Frontal cortex (tissue), 4 donors: ENCODE data around the gene ITGAD. TPM values are rescaled to one million over a fixed set of nuclear protein-coding genes. Genes with fewer than 3 reads are reported as not detected.

Experiments
- DNase-seq, 2 donors: peaks; one replicate each; pipeline ENCODE4 v3.0.0; 2012; ENCODE audit warnings: low spot score in 2 of 2
- FAIRE-seq: peaks from 2 replicates; lab custom pipeline; 2012; peaks lifted over from hg19 to GRCh38; lab: Jason Lieb, UNC
- total RNA-seq: library from RNA; depleted of rRNA; stranded (reverse); fragments of >200 nt; gene quantifications from one replicate; pipeline ENCODE4 v1.2.3, GENCODE V29; 2014
- donor health status: control.
- donor health status: control.
- donor health status: control.

Gene ITGAD
- not detected for total RNA-seq

- no peak for FAIRE-seq
Observed at GRCh38 chr16:31393056-31393455, at the start of gene ITGAD. Gene ITGAD (plus strand): TSS chr16:31393335. CDS start chr16:31393361, 26 bp downstream.

GRCh38 chr16:31344712-31345111 lies 48.4 kb upstream of the ITGAD start:
- no peak for DNase-seq
- no peak for FAIRE-seq

More at GRCh38 chr16:31393056-31393455, at the start of gene ITGAD:
- DNase-seq = no peak

GRCh38 chr16:31347445-31347844 lies 45.7 kb upstream of the ITGAD start:
- DNase-seq (no peak), FAIRE-seq (no peak)

DNA sequence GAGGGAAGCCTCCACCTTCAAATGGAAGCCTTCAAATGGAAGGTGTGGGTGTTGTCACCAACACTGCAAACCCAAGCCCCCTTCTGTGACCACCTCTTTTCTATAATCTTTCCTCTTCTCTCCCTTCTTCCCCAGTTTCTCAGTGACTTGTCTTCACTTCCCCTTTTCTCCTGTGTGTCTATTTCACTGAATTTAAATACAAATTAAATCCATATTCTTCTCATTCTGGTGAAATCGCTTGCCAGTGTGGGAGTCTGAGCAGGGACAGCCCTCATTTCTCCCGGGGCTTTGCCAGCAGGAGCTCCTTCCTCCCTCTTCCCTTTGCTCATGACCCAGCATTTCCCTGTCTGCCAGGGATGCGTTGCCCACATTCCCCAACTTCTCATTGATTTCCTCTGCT lies 44.6 kb upstream of the ITGAD start:
- FAIRE-seq = no peak
- DNase-seq = no peak

DNA sequence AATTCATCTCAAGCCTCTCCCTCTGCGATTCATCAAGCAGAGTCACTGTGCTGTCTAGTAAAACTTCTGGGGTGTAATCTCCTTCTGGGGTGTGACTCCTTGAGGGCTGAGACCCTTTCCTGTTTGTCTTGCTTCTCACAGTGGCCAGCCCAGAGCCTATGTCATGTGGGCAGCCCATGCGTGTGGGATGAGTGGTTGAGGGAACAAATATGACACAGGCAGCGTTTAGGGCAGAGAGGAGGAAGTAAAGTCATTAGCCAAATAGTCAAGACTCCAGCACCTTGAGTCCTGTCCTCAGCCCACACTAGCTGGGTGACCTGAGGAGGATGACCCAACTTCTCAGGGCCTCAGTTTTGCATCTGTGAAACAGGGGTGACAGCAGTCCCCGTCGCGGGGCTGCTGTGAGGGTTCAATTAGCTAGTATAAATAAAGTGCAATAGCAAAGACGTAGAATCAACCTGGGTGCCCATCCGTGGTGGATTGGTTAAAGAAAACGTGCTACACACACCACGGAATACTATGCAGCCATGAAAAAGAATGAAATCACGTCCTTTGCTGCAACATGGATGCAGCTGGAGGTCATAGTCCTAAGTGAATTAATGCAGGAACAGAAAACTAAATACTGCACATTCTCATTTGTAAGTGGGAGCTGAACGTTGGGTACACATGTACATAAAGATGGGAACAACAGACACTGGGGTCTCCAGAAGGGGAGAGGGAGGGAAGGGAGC lies 42.7 kb upstream of the ITGAD start:
- no peak for DNase-seq
- FAIRE-seq = no peak

DNA sequence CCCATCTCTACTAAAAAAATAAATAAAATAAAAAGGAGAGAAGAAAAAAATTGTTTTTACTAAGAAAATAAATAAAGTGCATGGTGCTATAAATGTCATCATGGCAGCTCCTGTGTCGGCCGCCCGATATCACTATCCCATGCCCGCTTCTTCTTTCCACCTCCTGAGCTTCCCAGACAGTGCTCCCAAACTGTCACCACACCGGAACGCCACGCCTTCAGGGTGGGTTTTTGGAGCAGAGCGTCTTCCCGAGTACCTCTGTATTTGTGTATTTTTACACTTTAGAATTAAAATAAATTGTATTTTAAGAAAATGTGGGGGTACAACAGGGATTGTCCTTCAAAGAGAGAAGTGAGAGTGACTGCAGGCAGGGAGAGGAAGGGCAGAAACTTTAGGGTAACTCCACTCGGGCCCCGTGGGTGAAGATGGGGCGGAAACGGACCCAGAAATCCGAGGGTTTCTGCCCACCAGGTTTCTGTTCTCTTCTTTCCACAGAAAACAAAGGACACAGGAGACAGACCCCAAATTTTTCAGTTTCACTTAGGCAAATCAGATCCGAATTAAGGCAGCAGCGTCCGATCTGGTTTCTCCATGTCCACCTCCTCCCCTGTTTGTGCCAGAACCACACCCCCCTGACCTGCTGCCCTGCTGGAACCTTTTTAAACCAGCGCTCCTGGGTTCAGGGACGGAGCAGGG lies 41.7 kb upstream of the ITGAD start:
- no peak for FAIRE-seq
- no peak for DNase-seq

GRCh38 chr16:31351942-31352325 lies 41.2 kb upstream of the ITGAD start:
- FAIRE-seq = no peak
- no peak for DNase-seq

DNA sequence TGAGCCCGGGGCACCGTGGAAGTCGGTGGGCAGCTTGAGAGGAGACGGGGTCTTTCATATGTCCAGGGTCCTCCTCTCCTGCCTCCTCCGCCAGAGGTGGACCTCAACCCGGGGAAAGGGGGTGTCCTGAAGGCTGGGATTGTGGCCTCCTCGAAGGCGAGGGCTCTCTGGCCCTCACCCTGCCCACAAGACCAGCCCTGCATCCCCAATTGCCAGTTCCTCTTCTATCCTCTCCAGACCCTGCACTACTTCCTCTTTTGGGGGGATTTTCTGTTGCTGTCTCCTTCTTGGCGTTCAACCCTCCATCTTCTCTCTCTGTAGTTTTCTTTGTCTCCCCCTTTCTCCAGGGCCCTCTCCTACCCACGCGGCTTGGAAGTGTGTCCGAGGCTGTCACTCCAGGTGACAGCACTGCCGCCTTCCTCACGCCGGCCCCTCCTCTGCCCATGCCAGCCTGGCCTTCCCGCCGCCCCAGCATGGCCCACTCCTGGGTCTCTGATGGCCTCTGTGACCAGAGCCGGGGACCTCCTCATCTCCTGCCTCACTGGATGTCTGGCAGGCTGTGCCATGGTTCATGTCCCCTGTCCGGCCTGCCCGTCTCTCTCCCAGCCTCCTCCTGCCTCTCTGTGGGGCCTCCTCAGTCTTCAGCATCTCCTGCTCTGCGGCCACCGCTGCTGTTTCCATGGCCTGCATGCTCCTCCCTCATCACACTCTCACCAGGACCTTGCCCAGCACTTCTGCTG lies 40.6 kb upstream of the ITGAD start:
- FAIRE-seq = no peak
- DNase-seq = no peak

DNA sequence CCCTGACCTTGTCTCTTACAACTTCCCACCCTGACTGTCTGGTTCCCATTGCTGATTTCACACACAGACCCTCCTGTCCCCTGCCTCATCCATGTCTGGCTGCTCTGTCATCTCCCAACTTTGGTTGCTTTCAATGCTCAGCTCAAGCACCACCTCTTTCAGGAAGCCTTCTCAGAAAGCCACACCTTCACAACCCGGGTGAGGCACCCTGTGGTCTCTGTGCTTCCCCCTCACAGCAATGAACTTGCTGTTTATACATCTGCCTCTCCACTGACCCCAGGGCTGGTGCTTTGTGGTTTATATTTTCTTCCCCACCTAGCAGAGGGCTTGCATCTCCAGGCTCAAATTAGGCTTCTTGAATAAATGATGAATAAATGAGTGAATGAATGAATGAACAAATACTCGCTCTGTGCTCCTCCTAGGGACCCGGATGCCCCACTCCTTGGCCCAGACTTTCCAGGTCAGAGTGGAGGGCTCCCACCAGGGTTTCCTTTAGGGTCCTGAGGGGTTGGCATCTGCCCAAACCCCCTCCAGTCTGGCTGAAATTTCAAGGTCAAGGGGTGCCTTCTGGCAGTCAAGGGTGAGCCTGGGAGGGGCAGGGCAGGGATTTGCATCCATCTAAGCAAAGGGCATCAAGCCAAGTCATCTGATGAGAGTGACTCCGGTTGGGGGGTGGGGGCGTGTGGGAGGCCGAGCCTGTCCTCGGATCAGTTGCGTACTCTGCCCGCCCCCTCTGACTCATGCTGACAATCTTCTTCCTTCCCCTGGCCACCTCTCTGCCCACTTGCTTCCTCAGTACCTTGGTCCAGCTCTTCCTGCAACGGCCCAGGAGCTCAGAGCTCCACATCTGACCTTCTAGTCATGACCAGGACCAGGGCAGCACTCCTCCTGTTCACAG lies 38.5 kb upstream of the ITGAD start, which contains the start of gene ITGAX:
TSS of gene ITGAX (plus strand) at position 783 of the 898 bp plus-strand sequence. CDS start at position 862, 79 bp downstream.
- FAIRE-seq (no peak), DNase-seq (peak in 1 of 2 donors; percentile 48)

DNA sequence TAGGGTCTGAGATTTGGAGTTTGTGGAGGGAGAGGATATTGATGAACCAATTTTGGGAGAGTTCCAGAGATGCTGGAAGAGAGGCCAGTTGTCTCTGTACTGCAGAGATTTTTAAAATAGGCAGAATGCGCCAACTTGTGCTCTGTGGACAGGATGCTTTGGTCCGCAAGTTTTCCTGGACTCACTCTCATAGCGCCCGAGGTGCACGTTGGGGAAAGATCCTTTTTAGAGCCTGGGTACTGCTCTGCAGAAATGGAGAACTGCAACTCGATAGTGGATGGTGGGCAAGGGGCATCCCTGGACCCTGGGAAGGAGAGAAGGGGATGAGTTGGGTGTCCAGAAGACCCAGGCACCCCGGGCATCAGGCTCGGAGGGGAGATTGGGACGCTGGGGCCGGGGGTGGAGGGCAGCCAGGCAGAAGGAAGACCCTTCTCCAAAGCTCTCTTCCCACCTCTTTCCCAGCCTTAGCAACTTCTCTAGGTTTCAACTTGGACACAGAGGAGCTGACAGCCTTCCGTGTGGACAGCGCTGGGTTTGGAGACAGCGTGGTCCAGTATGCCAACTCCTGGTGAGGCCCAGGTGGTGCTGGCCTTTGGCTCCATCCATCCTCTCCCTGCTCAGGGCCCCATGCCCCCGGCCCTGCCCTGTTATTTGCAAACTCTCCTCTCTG lies 37.6 kb upstream of the ITGAD start:
- FAIRE-seq (no peak), DNase-seq (no peak)

- FAIRE-seq = no peak
Observed at GRCh38 chr16:31356566-31357323, 36.4 kb upstream of the ITGAD start.

GRCh38 chr16:31357324-31358109 lies 35.6 kb upstream of the ITGAD start:
- DNase-seq = no peak
- no peak for FAIRE-seq

More at GRCh38 chr16:31356566-31357323, 36.4 kb upstream of the ITGAD start:
- no peak for DNase-seq

- DNase-seq = no peak
- no peak for FAIRE-seq
Observed at GRCh38 chr16:31360251-31360650, 32.9 kb upstream of the ITGAD start.

DNA sequence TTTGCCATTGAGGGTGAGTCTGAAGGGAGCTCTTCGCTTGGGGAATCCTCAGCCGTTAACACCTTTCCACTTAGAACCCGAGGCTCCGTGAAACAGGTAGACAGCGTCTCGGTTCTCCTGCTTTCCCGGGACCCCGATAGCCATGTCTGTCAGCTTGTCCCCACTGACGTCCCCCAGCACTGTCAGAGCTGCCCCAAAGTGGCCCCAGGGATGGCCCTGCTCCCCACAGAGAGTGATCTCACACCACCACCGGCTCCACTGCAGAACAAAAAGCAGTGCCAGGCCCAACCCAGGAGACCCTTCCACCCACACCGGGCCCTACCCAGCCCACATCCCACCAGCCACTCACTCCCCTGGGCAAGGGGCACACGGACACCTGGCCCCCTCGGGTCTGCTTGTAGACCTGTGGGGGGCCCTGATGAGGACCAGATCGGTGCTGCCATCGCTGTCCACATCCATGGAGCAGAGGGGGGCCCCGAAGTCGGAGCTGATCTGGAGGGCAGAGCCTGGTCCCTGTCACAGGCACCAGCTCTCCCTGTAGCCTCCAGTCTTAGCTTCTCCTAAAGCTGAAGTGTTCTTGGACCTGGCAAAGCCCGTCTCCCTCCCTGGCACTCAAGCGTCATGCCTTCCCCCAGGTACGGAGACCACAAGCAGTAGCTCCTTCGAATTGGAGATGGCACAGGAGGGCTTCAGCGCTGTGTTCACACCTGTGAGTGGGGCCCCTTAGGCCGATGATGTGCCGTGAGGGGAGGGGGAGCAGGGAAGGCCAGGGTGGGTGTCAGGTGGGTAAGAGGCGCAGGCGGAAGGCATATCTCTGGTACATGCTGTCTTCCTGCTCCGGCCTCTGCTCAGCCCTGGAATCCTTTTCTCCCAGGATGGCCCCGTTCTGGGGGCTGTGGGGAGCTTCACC lies 31.7 kb upstream of the ITGAD start:
- FAIRE-seq (no peak), DNase-seq (no peak)

GRCh38 chr16:31362476-31363405 lies 30.4 kb upstream of the ITGAD start:
- FAIRE-seq = no peak
- no peak for DNase-seq

DNA sequence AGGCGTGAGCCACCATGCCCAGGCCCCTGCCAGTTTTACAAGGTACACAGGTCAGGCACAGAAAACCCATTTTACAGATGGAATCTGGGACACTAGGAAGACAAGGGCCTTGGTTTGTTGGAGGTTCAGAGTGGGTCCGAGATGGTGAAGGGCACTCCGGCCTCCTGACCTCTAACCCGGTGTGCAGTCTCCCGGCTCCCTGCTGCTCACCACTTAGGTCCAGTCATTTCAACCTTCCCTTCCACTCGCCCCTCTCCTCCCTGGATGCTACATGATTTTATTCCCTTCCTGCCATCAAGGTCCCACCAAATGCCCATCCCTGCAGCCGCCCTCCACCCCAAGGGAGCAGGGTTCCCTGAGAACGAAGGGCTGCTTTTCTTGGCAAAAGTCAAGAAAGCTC lies 29.4 kb upstream of the ITGAD start:
- DNase-seq (no peak), FAIRE-seq (no peak)
